Measurements from ENCODE around the gene ZDHHC20.

The ZDHHC20 gene

DNA sequence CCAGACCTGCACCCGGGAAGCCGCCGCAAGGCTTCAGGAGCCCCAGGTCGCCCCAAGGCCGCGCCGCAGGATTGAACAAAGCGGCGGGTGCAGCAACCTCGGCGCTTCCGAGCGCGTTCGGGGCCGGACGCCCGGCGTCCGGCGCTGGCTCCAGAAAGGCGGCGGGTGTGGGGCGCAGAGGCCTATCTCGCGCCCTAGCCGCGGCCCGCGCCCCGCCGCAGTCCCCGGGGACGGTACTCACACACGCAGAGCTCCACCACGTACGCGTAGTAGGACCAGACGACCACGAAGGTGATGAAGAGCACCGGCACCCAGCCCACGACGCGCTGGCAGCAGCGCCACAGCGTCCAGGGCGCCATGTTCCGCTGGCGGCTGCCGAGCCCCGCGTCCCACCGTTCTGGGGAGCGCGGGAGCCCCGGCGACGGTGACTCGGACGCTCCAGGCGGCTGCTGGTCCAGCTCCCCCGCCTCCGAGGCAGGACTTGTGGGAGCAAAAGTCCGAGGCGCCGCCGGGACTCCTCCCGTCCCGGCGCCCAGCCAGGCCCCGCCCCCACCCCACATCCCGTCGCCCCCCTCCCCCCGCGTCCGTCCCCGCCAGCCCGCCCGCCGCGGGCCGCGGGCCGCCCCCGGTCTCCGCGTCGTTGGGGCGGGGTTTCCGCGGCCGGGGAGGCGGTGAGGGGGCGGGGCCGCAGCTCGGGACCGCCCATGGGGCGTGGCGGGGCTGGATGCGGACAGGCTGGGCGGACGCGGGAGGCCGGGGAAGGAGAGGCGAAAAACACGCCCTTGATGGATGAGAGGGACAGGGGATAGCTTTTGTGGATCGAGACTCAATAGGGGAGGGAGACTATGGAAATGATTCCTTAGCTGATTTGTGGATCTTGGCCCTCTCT is at the start of gene ZDHHC20:
Gene ZDHHC20 (minus strand): TSS at position 491 of the 889 bp plus-strand sequence. CDS start 132 bp downstream, at position 359.
- DNase-seq (ENCODE audit: low spot score): peak; percentile 86

- no peak for DNase-seq (ENCODE audit: low spot score)
These were observed 45.3 kb upstream of the ZDHHC20 start for GRCh38 chr13:21504379-21504778.

DNA sequence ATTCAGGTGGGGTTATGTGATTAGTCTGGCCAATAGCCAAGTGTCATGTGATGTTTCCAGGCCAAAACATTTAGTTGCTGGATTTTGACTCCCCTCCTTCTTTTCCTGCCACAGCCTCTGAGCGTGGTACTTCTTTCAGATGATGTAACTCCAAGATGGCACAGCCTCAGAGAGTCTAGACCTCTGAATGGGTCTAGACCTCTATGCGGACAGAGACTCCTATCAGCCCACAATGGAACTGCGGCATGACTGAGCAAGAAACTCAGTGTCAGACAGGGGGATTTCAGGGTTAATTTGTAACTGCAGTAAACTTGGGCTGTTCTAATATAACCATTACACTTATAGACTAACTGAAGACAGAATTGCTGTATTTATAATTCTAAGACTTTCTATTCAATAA is 42.6 kb upstream of the ZDHHC20 start:
- DNase-seq (ENCODE audit: low spot score): no peak

DNA sequence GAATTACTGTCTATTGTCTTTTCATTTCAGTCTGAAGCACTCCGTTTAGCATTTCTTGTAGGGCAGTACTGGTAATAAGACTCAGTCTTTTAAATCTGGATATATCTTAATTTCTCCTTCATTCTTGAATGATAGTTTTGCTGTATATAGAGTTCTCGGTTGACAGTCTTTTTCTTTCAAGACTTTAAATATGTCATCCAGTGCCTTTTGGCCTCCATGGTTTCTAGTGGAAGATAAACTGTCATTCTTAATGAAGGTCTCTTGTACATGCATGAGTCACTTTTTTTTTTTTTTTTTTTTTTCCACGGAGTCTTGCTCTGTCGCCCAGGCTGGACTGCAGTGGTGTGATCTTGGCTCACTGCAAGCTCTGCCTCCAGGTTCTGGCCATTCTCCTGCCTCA is 27.2 kb upstream of the ZDHHC20 start:
- no peak for DNase-seq (ENCODE audit: low spot score)

GRCh38 chr13:21483748-21484147 is 24.6 kb upstream of the ZDHHC20 start:
- no peak for DNase-seq (ENCODE audit: low spot score)

- DNase-seq (ENCODE audit: low spot score): no peak
These were observed 22.3 kb upstream of the ZDHHC20 start for GRCh38 chr13:21481359-21481758.

DNA sequence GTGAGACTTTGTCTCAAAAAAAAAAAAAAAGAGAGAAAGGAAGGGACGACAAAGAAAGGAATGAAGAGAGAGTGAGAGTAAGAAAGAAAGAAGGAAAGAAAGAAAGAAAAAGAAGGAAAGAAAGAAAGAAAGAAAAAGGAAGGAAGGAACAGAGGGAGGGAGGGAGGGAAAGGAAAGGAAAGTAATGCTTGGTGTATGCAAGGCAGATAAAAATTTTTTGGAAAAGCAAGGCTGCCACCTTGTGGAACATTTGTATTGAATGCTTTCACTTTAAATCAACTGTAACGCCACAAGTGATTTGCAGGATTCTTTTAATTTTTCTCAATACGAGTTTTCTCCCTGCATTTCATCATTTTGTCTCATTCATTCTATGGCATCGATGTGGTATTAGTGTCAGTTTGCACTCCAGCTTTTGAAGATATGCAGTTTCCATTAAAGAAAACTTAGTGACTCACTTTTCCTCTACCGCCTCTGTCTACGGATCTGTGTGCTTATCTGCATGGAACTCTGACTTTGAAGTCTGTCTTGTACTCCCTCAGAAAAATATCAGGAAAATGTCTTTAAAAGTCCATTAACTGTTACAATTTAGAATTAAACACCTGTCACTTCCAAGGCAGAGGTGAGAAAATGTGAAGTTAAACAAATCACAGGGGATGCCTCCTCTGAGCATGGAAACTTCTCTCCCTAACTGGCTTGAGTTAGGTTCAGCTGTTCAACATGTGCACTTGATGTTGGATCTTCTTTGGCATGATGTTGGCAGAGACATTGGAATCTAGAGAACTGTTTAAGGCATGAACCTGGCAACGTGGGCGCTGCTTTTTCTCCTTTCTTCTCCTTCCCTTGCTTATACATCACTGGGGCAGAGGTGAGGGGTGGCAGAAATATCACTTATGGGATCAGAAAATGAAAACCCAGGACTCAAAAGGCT is 20.0 kb upstream of the ZDHHC20 start:
- DNase-seq (ENCODE audit: low spot score): peak; percentile 94

DNA sequence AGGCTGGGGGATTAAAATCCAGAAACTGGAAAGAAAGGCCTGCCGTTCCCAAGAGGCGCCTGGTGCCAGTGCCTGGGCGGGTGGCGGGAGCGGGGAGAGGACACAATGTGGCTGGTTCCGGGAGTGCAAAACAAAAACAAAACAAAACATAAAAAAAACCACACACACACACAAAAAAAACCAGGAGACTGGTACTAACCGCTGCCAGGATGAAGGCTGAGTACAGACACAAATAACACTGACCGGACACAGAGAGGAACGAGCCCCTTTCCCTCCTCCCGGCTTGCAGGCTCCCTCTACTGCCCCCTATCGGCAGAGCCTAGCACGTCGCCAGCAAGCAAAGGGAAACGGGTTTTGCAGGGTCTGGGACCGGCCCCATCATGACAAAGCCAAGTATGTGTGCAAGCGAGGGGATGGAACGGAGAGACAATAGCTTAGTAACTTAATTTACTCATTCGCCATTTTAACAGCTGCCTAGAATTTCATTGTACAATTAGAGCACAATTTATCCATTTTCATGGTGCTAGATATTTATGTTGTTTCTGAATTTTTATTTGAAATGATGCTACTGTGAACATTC is 17.9 kb upstream of the ZDHHC20 start:
- DNase-seq (ENCODE audit: low spot score): peak; percentile 98

GRCh38 chr13:21475115-21475514 is 16.0 kb upstream of the ZDHHC20 start:
- DNase-seq (ENCODE audit: low spot score): no peak

DNA sequence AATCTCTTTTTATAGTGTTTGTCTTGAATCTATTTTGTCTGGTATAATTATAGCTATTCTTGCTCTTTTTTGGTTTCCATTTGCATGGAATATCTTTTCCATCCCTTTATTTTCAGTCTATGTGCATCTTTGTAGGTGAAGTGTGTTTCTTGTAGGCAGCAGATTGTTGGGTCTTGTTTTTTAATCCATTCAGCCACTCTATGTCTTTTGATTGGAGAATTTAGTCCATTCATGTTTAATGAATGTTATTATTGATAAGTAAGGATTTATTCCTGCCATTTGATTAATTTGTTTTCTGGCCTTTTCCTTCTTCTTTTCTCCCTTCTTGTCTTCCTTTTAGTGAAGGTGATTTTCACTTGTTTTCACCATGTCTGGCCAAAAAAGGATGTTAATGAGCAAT is 11.7 kb upstream of the ZDHHC20 start:
- DNase-seq (ENCODE audit: low spot score): no peak

DNA sequence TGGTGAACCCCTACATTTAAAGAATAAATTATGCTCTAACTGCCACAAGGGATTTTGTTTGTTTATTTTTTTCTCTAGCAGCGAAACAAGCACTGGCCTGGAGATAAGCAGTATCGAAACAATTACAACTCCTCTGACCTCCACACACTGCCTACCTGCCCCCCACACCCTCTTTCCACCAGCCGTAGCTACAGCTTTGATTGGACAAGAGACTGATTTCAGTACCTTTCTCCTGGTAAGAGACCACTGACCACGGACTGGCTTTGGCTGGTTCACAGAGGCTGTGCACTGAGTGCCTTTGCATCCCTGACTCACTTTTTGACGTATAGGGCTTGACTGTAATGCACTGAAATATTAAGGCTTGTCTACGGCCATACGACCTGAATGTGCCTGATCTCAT is 7.4 kb upstream of the ZDHHC20 start:
- peak; percentile 29 for DNase-seq (ENCODE audit: low spot score)

GRCh38 chr13:21465710-21466160 is 6.6 kb upstream of the ZDHHC20 start:
- DNase-seq (ENCODE audit: low spot score): peak; percentile 25

- DNase-seq (ENCODE audit: low spot score): peak; percentile 92
These were observed 4.3 kb upstream of the ZDHHC20 start for GRCh38 chr13:21463424-21463823.

GRCh38 chr13:21461131-21461530 is 2.0 kb upstream of the ZDHHC20 start:
- DNase-seq (ENCODE audit: low spot score): no peak

GRCh38 chr13:21458451-21458812 is 671 bp downstream of the ZDHHC20 start:
- DNase-seq (ENCODE audit: low spot score): no peak

- no peak for DNase-seq (ENCODE audit: low spot score)
These were observed 5.6 kb downstream of the ZDHHC20 start for GRCh38 chr13:21453387-21454081.

DNA sequence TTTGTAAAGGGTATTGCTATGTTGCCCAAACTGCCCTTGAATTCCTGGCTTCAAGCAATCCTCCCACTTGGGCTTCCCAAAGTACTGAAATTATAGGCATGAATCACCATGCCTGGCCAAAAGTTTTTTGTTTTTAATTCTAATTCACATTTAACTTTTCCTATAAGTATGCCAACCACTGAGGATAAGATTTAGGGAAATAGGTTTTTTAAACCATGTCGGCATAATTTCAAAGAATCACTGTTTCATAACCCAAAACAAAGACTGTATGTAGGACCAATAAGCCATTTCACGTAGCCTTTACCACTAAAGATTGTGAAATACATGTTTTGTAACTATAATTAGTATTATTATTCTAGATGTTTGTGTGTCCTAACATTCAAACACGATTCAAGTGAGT is 8.2 kb downstream of the ZDHHC20 start:
- no peak for DNase-seq (ENCODE audit: low spot score)

GRCh38 chr13:21446656-21447055 is 12.4 kb downstream of the ZDHHC20 start:
- DNase-seq (ENCODE audit: low spot score): no peak

- DNase-seq (ENCODE audit: low spot score): no peak
These were observed 13.3 kb downstream of the ZDHHC20 start for GRCh38 chr13:21445759-21446158.

DNA sequence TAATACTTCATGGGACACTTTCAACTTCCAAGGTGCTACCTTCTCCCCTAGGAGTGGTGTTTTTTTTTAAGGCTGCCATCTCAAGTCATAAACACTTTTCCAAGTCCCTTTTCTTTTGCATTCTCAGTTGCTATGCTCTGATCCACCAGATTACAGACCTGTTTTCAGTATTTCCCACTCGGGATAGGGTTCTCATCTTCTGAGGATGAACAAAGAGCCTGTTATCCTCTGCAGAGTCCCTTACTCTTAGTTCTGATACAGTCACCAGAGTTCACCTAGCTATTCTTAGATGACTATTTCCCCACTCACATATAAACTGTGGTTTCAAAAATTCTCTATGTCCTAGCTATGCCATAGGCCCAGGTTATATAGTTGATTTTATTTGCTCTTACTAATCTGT is 15.9 kb downstream of the ZDHHC20 start:
- peak; percentile 60 for DNase-seq (ENCODE audit: low spot score)

- no peak for DNase-seq (ENCODE audit: low spot score)
These were observed 22.5 kb downstream of the ZDHHC20 start for GRCh38 chr13:21436582-21436981.

GRCh38 chr13:21435687-21436151 is 23.4 kb downstream of the ZDHHC20 start:
- peak; percentile 61 for DNase-seq (ENCODE audit: low spot score)

All from pons (tissue), 1 donor.